Activated CD8-positive, alpha-beta T cell treated with anti-CD3 and anti-CD28 coated beads, Interleukin-2, amount 10 ng/mL, durations not matched to agents 7 days and 5 days (primary cell): ENCODE measurements around the gene POU5F1. TPM values are rescaled to one million over a fixed set of nuclear protein-coding genes. Genes with fewer than 3 reads are reported as not detected.

Source experiments
- ATAC-seq: fragments of 150-1000 bp; cut with Tn5 transposase; one replicate; pipeline ENCODE4 v1.10.0; 2021; ENCODE audit warnings: moderate library complexity
- CTCF ChIA-PET: fragments of 350-600 bp; sonication (Branson Sonifier 250); formaldehyde crosslinking; loops from one replicate; lab custom pipeline; 2021; ENCODE audit warnings: antibody characterized with exemption; lab: Charles Lee
- POLR2A ChIA-PET: fragments of 350-600 bp; sonication (Branson Sonifier 250); formaldehyde crosslinking; loops from one replicate; lab custom pipeline; 2021; ENCODE audit warnings: antibody characterized with exemption; lab: Charles Lee
- DNase-seq: peaks from one replicate; pipeline ENCODE4 v3.0.0-alpha.2; 2020
- H3K27ac Mint-ChIP-seq: one replicate; pipeline ENCODE4 v1.8.0; 2021; ENCODE audit warnings: mild to moderate bottlenecking, mixed read lengths
- H3K27me3 Mint-ChIP-seq: one replicate; pipeline ENCODE4 v1.8.0; 2021; ENCODE audit warnings: low read depth, mixed read lengths
- H3K36me3 Mint-ChIP-seq: one replicate; pipeline ENCODE4 v1.8.0; 2021; ENCODE audit warnings: low read depth, mixed read lengths
- H3K4me1 Mint-ChIP-seq: one replicate; pipeline ENCODE4 v1.8.0; 2021; ENCODE audit warnings: low read depth, mixed read lengths
- H3K4me3 Mint-ChIP-seq: one replicate; pipeline ENCODE4 v1.8.0; 2021; ENCODE audit warnings: mild to moderate bottlenecking, mixed read lengths
- H3K9me3 Mint-ChIP-seq: one replicate; pipeline ENCODE4 v1.8.0; 2022; ENCODE audit warnings: mixed read lengths; ENCODE audit not compliant: insufficient read depth
- total RNA-seq, 2 experiments: library from RNA; stranded (reverse); gene quantifications; one replicate each; pipeline ENCODE4 v1.2.3, GENCODE V29; 2021

Gene POU5F1
- total RNA-seq, 2 experiments from 2014 or later = not detected

GRCh38 chr6:31152781-31153180, 17.7 kb downstream of the POU5F1 start:
- Mint-ChIP-seq H3K9me3 (no peaks in the 10 kb centered on the region), H3K36me3 (peaks cover 19% of the 10 kb centered on the region), H3K4me3 (no peak overlapping the region), H3K4me1 (peaks cover 12% of the 10 kb centered on the region), H3K27me3 (no peaks in the 10 kb centered on the region), H3K27ac (peak overlapping the region; percentile 52)
- CTCF ChIA-PET = interaction anchor here (0.7 kb wide), 2 partner anchors 14 to 214 kb away, joined by 3 read pairs; partner anchors contain the start of gene PSORS1C2
- DNase-seq (no peak), ATAC-seq (no peak)
- POLR2A ChIA-PET = no interaction called here

- Mint-ChIP-seq H3K27me3 (no peaks in the 10 kb centered on the region), H3K9me3 (no peaks in the 10 kb centered on the region), H3K4me3 (no peak overlapping the region), H3K4me1 (no peaks in the 10 kb centered on the region), H3K27ac (no peak overlapping the region), H3K36me3 (peaks cover 16% of the 10 kb centered on the region)
- ATAC-seq (no peak), DNase-seq (no peak)
- ChIA-PET CTCF (no interaction called here), POLR2A (no interaction called here)
Observed at GRCh38 chr6:31149827-31150447, 20.5 kb downstream of the POU5F1 start.

DNA sequence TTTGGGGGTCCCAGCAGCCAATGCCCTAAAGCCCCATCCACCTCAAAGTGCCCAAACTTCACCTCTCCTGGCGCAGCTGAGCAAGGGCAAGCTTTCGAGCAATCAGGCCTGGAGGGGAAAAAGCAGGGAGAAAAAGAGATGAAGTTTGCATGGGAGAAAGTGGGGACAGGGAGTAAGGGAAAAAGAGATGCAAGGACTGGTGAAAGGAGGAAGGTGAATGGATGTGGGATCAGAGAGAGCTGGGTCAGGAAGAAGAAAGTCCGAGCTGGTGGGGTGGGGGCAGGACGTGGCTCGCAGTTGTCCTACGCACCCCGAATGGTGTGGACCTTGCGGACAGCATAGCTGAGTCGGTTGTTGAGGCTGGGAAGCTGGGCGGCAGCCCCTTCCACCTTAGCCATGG, 25.1 kb downstream of the POU5F1 start:
- Mint-ChIP-seq H3K4me1 (no peaks in the 10 kb centered on the region), H3K27me3 (no peaks in the 10 kb centered on the region), H3K27ac (no peak overlapping the region), H3K4me3 (no peak overlapping the region), H3K9me3 (no peaks in the 10 kb centered on the region), H3K36me3 (peaks cover 8% of the 10 kb centered on the region)
- DNase-seq (no peak), ATAC-seq (no peak)
- POLR2A ChIA-PET = interaction anchor here (1.0 kb wide), 1 partner anchor 15 kb away, joined by 5 read pairs; no protein-coding TSS in a partner anchor
- CTCF ChIA-PET = interaction anchor here (1.0 to 2.0 kb wide), 3 partner anchors 16 to 221 kb away, joined by 3 to 4 read pairs (median 4); no protein-coding TSS in a partner anchor

GRCh38 chr6:31144970-31145340, 25.5 kb downstream of the POU5F1 start:
- DNase-seq (no peak), ATAC-seq (no peak)
- Mint-ChIP-seq H3K27me3 (no peaks in the 10 kb centered on the region), H3K4me3 (no peak overlapping the region), H3K27ac (no peak overlapping the region), H3K36me3 (peaks cover 8% of the 10 kb centered on the region), H3K9me3 (no peaks in the 10 kb centered on the region), H3K4me1 (no peaks in the 10 kb centered on the region)
- POLR2A ChIA-PET = interaction anchor here (1.0 kb wide), 1 partner anchor 15 kb away, joined by 5 read pairs; no protein-coding TSS in a partner anchor
- CTCF ChIA-PET = interaction anchor here (1.2 to 2.0 kb wide), 2 partner anchors 15 to 30 kb away, joined by 3 to 4 read pairs; no protein-coding TSS in a partner anchor

DNA sequence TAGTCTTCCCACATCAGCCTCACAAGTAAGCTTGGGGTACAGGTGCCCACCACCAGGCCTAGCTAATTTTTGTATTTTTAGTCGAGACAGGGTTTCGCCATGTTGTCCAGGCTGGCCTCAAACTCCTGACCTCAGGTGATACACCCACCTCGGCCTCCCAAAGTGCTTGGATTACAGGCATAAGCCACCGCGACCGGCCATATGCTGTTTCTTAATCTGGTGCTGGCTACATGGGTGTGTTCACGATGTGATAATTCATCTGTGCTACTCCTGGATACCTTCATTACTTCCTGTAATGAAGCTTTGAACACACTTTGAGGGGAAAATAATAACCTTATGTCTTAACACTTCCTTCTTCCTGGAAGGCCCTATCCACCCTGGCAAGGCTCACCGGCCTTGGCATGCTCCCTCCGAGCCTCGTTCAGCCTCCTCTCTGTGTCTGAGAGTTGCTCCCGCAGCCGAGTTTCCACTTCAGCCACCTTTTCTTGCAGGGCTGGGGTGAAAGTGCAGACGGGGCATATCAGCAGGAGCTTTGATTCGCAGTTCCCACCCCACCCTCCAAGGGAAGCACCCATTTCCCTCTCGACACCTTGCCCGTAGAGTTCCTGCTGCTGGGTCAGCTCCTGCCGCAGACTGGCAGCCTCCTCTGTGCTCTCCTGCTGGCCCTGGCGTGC, 26.0 kb downstream of the POU5F1 start:
- Mint-ChIP-seq H3K4me3 (no peak overlapping the region), H3K9me3 (no peaks in the 10 kb centered on the region), H3K36me3 (peaks cover 6% of the 10 kb centered on the region), H3K27me3 (no peaks in the 10 kb centered on the region), H3K27ac (no peak overlapping the region), H3K4me1 (no peaks in the 10 kb centered on the region)
- DNase-seq (no peak), ATAC-seq (no peak)
- POLR2A ChIA-PET = no interaction called here
- CTCF ChIA-PET = interaction anchor here (0.6 to 2.0 kb wide), 4 partner anchors 11 to 48 kb away, joined by 3 to 4 read pairs (median 3); no protein-coding TSS in a partner anchor

- Mint-ChIP-seq H3K4me1 (no peaks in the 10 kb centered on the region), H3K27ac (no peak overlapping the region), H3K36me3 (peaks cover 6% of the 10 kb centered on the region), H3K27me3 (no peaks in the 10 kb centered on the region), H3K4me3 (no peak overlapping the region), H3K9me3 (no peaks in the 10 kb centered on the region)
- no peak for DNase-seq
- ATAC-seq = no peak
- ChIA-PET POLR2A (no interaction called here), CTCF (interaction anchor here (1.7 to 2.6 kb wide), 2 partner anchors 14 to 224 kb away, joined by 7 to 8 read pairs; no protein-coding TSS in a partner anchor)
Observed at GRCh38 chr6:31143148-31143547, 27.3 kb downstream of the POU5F1 start.

- ATAC-seq (no peak), DNase-seq (no peak)
- ChIA-PET POLR2A (no interaction called here), CTCF (interaction anchor here (0.7 to 2.6 kb wide), 3 partner anchors 13 to 225 kb away, joined by 3 to 8 read pairs (median 7); no protein-coding TSS in a partner anchor)
- Mint-ChIP-seq H3K9me3 (no peaks in the 10 kb centered on the region), H3K27ac (no peak overlapping the region), H3K36me3 (peaks cover 6% of the 10 kb centered on the region), H3K4me3 (no peak overlapping the region), H3K27me3 (no peaks in the 10 kb centered on the region), H3K4me1 (peaks cover 6% of the 10 kb centered on the region)
Observed at GRCh38 chr6:31142361-31142761, 28.1 kb downstream of the POU5F1 start.

DNA sequence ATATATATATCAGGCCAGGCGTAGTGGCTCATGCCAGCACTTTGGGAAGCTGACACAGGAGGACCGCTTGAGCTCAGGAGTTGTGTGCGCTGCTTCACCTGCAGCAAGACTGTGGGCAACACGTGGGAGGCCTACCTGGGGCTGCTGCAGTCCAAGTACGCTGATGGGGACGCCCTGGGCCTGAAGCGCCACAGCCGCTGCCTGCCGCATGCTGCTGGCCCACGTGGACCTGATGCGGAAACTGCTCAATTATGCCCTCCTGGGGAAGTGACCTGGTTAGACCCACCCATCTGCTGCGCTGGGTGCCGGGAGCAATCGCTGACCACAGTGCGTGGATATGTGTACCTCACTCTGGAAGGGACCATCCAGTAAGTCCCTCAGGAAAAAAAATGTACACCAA, 29.8 kb downstream of the POU5F1 start:
- no peak for DNase-seq
- no peak overlapping the region for H3K27ac Mint-ChIP-seq
- ATAC-seq = no peak
- no peak overlapping the region for H3K4me3 Mint-ChIP-seq
- ChIA-PET CTCF (interaction anchor here (1.7 to 3.9 kb wide), 2 partner anchors 12 to 226 kb away, joined by 6 to 21 read pairs; no protein-coding TSS in a partner anchor), POLR2A (no interaction called here)
- H3K9me3 Mint-ChIP-seq = no peaks in the 10 kb centered on the region
- H3K4me1 Mint-ChIP-seq = peaks cover 6% of the 10 kb centered on the region
- H3K27me3 Mint-ChIP-seq = no peaks in the 10 kb centered on the region
- peaks cover 6% of the 10 kb centered on the region for H3K36me3 Mint-ChIP-seq

- DNase-seq = no peak
- POLR2A ChIA-PET = no interaction called here
- Mint-ChIP-seq H3K9me3 (no peaks in the 10 kb centered on the region), H3K4me3 (no peak overlapping the region), H3K36me3 (peaks cover 3% of the 10 kb centered on the region), H3K27me3 (no peaks in the 10 kb centered on the region), H3K4me1 (peaks cover 6% of the 10 kb centered on the region), H3K27ac (no peak overlapping the region)
- ATAC-seq = no peak
- CTCF ChIA-PET = interaction anchor here (1.4 to 5.8 kb wide), 4 partner anchors 11 to 227 kb away, joined by 3 to 30 read pairs (median 14); no protein-coding TSS in a partner anchor
Observed at GRCh38 chr6:31139599-31139998, 30.9 kb downstream of the POU5F1 start.

DNA sequence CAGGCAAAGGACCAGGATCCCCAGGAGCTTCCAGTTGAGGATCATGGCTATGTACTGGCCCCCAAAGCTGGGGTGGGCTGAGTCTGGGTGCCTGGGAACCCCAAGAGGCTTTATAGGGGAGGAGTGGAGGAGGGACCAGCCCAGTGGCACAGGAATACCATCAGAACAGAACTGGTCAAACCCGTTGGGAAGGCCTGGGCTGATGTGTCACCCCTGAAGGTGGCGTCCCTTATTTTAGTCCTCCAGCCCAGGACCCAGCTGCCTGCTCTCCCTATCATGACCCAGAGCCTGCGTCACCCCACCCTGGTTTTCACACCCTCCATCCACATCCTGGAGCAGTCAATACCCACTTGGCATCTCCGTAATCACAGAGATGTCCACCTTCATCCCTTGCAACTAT, 31.5 kb downstream of the POU5F1 start, which contains the start of gene PSORS1C2:
TSS of gene PSORS1C2 (minus strand) at position 85 of the 400 bp plus-strand sequence. CDS start at position 45, 40 bp downstream.
- H3K27ac Mint-ChIP-seq = no peak within 1 kb of the TSS
- no peak within 1 kb of the TSS for H3K4me3 Mint-ChIP-seq
- ChIA-PET CTCF (interaction anchor here (0.7 to 5.8 kb wide), 4 partner anchors 14 to 228 kb away, joined by 3 to 30 read pairs (median 12); no protein-coding TSS in a partner anchor), POLR2A (no interaction called here)
- ATAC-seq (no peak), DNase-seq (no peak)
- no peaks in the 10 kb centered on the region for H3K9me3 Mint-ChIP-seq
- H3K4me1 Mint-ChIP-seq = peaks cover 6% of the 10 kb centered on the region
- H3K36me3 Mint-ChIP-seq = no peaks in the 10 kb centered on the region
- no peaks in the 10 kb centered on the region for H3K27me3 Mint-ChIP-seq

DNA sequence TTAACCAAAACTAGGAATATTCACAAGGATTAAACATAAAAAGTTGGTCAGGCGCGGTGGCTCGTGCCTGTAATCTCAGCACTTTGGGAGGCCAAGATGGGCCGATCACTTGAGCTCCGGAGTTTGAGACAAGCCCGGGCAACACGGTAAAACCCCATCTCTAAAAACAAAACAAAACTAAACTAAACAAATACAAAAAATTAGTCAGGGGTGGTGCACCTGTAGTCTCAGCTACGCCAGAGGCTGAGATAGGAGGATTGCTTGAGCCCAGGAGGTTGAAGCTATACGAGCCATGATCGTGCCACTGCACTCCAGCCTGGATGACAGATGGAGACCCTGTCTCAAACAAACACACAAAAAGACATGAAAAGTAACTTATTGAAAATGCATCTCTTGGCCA, 34.8 kb downstream of the POU5F1 start:
- ATAC-seq (no peak), DNase-seq (no peak)
- Mint-ChIP-seq H3K27ac (no peak overlapping the region), H3K27me3 (peaks cover 3% of the 10 kb centered on the region), H3K4me1 (peaks cover 6% of the 10 kb centered on the region), H3K36me3 (no peaks in the 10 kb centered on the region), H3K4me3 (no peak overlapping the region), H3K9me3 (no peaks in the 10 kb centered on the region)
- POLR2A ChIA-PET = no interaction called here
- CTCF ChIA-PET = interaction anchor here (0.7 to 5.8 kb wide), 3 partner anchors 57 to 231 kb away, joined by 3 to 30 read pairs (median 4); no protein-coding TSS in a partner anchor
